OCI-LY7 (cell line): ENCODE data around the gene ZNF726. TPM values are rescaled to one million over a fixed set of nuclear protein-coding genes. Genes with fewer than 3 reads are reported as not detected.

Experiments used
- BruUV-seq: library from RNA; stranded (reverse); fragments of 400-500 nt; replicated peaks from 2 replicates; lab custom pipeline; 2021; lab: Mats Ljungman, UMichigan
- CTCF ChIA-PET: fragments of 300-600 bp; sonication (Branson Sonifier 250); formaldehyde crosslinking; loops from one replicate; lab custom pipeline; 2022; ENCODE audit warnings: antibody characterized with exemption; ENCODE audit not compliant: unreplicated experiment; lab: Charles Lee
- POLR2A ChIA-PET: fragments of 300-600 bp; sonication (Branson Sonifier 250); formaldehyde crosslinking; loops from one replicate; lab custom pipeline; 2022; ENCODE audit warnings: antibody characterized with exemption; lab: Charles Lee
- DNase-seq: peaks from one replicate; pipeline ENCODE4 v3.0.0-alpha.2; 2015; ENCODE audit warnings: low spot score
- H2AFZ ChIP-seq: fragments of 200-600 bp; sonication (generic), shearing (Covaris generic); 2 replicates; pipeline ENCODE4 v1.6.1; 2014; ENCODE audit warnings: mild to moderate bottlenecking, antibody characterized with exemption, low read length, moderate library complexity
- H3K27ac ChIP-seq: fragments of 200-600 bp; sonication (generic); 2 replicates; pipeline ENCODE4 v1.5.1; 2014; ENCODE audit warnings: mixed run types, low read depth, mild to moderate bottlenecking, moderate library complexity, low read length, inconsistent platforms; ENCODE audit not compliant: poor library complexity, severe bottlenecking
- H3K36me3 ChIP-seq: fragments of 200-600 bp; sonication (generic); 2 replicates; pipeline ENCODE4 v1.6.1; 2014; ENCODE audit warnings: mild to moderate bottlenecking, antibody characterized with exemption, low read length, moderate library complexity, mixed read lengths; ENCODE audit not compliant: insufficient read depth
- H3K4me1 ChIP-seq: fragments of 200-600 bp; sonication (generic); 2 replicates; pipeline ENCODE4 v1.5.1; 2014; ENCODE audit warnings: mild to moderate bottlenecking, low read length; ENCODE audit not compliant: insufficient read depth, poor library complexity, severe bottlenecking
- H3K4me2 ChIP-seq: fragments of 200-600 bp; sonication (generic); 2 replicates; pipeline ENCODE4 v1.6.1; 2014; ENCODE audit warnings: mild to moderate bottlenecking, low read length
- H3K4me3 ChIP-seq: fragments of 200-600 bp; sonication (generic); 2 replicates; pipeline ENCODE4 v1.5.1; 2014; ENCODE audit warnings: mild to moderate bottlenecking, low read depth, low read length; ENCODE audit not compliant: poor library complexity, severe bottlenecking
- H3K79me2 ChIP-seq: fragments of 200-600 bp; sonication (generic); 2 replicates; pipeline ENCODE4 v1.6.1; 2016; ENCODE audit warnings: low read depth, mild to moderate bottlenecking, low read length, moderate library complexity, mixed read lengths; ENCODE audit not compliant: insufficient read depth
- H3K9me2 ChIP-seq: fragments of 200-600 bp; sonication (generic); 2 replicates; pipeline ENCODE4 v1.6.1; 2016; ENCODE audit warnings: mild to moderate bottlenecking, low read length, mixed read lengths; ENCODE audit not compliant: insufficient read depth
- H3K9me3 ChIP-seq: fragments of 200-600 bp; sonication (generic); 2 replicates; pipeline ENCODE4 v1.6.1; 2014; ENCODE audit warnings: mild to moderate bottlenecking, mixed run types, low read length, mixed read lengths
- H4K20me1 ChIP-seq: fragments of 200-600 bp; sonication (generic); 2 replicates; pipeline ENCODE4 v1.6.1; 2014; ENCODE audit warnings: mild to moderate bottlenecking, antibody characterized with exemption, low read length, moderate library complexity, mixed read lengths; ENCODE audit not compliant: insufficient read depth
- EZH2phosphoT487 ChIP-seq: fragments of 200-600 bp; sonication (generic); IDR thresholded peaks from 2 replicates; pipeline ENCODE4 v1.6.1; 2018; ENCODE audit warnings: low read depth, borderline replicate concordance, mild to moderate bottlenecking, mixed run types, antibody characterized with exemption, low read length, moderate library complexity, mixed read lengths
- intact Hi-C: fragments of 100-400 bp; cut with micrococcal nuclease; formaldehyde crosslinking; loops from one replicate; pipeline ENCODE4 v1.10.0; 2022; ENCODE audit not compliant: unreplicated experiment
- total RNA-seq, 2 experiments: library from RNA; depleted of rRNA in 1 of 2; stranded (reverse); fragments of >200 nt in 1 of 2; shearing (Covaris generic) in 1 of 2; gene quantifications; 2 replicates each; pipeline ENCODE4 v1.2.3, GENCODE V29; 2014 to 2022
- TF ChIP-seq, protein P1 (sequence below): fragments of 200-600 bp; sonication (generic); conservative IDR thresholded peaks from 2 replicates; pipeline ENCODE4 v1.5.1; 2014; ENCODE audit warnings: mild to moderate bottlenecking, antibody characterized with exemption, low read length, moderate library complexity, mixed read lengths

Gene ZNF726
- total RNA-seq, 2 experiments from 2014 or later, result 22.7 to 24.9 TPM

DNA sequence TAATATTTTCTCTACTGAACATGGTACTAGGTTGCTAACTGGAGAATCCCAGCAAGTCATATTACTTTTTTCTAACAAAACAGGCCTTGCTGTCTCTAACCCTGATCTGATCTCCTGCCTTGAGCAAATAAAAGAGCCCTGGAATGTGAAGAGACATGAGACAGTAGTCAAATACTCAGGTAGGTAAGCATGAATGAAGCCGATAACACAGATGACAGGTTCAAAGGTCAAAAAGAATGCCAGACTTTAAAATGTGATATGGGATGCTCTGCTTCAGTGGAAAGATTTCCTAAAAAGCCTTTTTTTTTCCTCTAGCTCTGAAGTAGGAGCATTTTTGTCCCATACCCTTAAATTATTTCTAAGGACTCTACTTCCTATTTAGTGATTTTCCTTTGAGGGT lies 28.7 kb downstream of the ZNF726 start:
- CTCF ChIA-PET, result no interaction called here
- H3K79me2 ChIP-seq, result no peaks in the 10 kb centered on the region
- no peak overlapping the region for H2AFZ ChIP-seq
- POLR2A ChIA-PET, result no interaction called here
- no peak for TF ChIP-seq EZH2phosphoT487
- TF ChIP-seq, protein P1, sequence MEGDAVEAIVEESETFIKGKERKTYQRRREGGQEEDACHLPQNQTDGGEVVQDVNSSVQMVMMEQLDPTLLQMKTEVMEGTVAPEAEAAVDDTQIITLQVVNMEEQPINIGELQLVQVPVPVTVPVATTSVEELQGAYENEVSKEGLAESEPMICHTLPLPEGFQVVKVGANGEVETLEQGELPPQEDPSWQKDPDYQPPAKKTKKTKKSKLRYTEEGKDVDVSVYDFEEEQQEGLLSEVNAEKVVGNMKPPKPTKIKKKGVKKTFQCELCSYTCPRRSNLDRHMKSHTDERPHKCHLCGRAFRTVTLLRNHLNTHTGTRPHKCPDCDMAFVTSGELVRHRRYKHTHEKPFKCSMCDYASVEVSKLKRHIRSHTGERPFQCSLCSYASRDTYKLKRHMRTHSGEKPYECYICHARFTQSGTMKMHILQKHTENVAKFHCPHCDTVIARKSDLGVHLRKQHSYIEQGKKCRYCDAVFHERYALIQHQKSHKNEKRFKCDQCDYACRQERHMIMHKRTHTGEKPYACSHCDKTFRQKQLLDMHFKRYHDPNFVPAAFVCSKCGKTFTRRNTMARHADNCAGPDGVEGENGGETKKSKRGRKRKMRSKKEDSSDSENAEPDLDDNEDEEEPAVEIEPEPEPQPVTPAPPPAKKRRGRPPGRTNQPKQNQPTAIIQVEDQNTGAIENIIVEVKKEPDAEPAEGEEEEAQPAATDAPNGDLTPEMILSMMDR, result no peak
- intact Hi-C loops, result no loop called here
- no peak for DNase-seq
- no peak overlapping the region for H3K27ac ChIP-seq
- H4K20me1 ChIP-seq, result no peaks in the 10 kb centered on the region
- H3K9me3 ChIP-seq, result peaks cover 7% of the 10 kb centered on the region; the same call in 1 of the 2 replicates
- no peak overlapping the region for H3K4me2 ChIP-seq
- H3K4me1 ChIP-seq, result no peaks in the 10 kb centered on the region
- H3K9me2 ChIP-seq, result no peaks in the 10 kb centered on the region
- peaks cover 21% of the 10 kb centered on the region; the same call in 1 of the 2 replicates for H3K36me3 ChIP-seq
- no peak overlapping the region for H3K4me3 ChIP-seq
- BruUV-seq, result no TSS peak

DNA sequence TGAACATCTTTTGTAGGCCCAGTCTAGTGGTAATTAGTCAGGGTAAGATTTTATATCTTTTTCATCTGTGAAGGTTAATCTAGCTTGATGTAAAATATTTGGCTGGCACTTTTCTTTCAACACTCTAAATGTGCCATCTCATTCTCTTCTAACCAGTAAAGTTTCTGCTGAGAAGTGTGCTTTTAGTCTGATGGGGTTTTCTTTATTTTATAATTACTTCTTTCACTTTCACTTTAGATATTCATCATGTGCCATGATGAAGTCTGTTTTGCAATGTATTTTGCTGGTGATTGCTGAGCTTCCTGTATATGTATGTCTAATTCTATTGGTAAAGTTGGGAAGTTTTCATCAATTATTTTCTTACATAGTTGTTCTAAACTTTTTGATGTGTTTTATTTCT lies 31.9 kb downstream of the ZNF726 start:
- BruUV-seq, result no TSS peak
- DNase-seq, result no peak
- Histone ChIP-seq H3K4me3 (no peak overlapping the region), H2AFZ (no peak overlapping the region), H3K9me3 (no peaks in the 10 kb centered on the region; the same call in 1 of the 2 replicates), H3K36me3 (peaks cover 21% of the 10 kb centered on the region; the same call in 1 of the 2 replicates), H3K79me2 (no peaks in the 10 kb centered on the region), H3K9me2 (no peaks in the 10 kb centered on the region), H3K27ac (no peak overlapping the region), H3K4me2 (no peak overlapping the region), H4K20me1 (no peaks in the 10 kb centered on the region), H3K4me1 (no peaks in the 10 kb centered on the region)
- intact Hi-C loops, result no loop called here
- ChIA-PET POLR2A (no interaction called here), CTCF (no interaction called here)
- no peak for TF ChIP-seq EZH2phosphoT487
- TF ChIP-seq, protein P1, result no peak

DNA sequence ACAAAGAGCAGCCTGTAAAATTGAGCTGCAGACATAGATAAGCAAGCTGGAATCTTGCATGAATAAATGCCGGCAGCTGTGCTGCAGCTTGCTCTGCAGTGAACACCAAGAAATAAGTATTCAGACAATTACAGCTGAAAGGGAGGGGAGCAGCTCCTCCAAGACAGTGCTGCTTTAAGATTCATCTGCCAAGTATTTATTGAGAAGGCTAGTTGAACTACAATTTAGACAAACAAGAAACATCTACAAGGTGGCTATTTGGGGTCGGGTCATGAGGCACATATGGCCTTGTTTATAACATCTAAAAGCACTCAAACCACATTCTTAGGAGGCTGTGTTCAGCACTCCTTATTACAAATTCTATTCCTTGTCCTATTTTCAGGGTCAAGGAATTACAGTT lies 34.9 kb downstream of the ZNF726 start:
- Histone ChIP-seq H3K27ac (no peak overlapping the region), H3K4me3 (no peak overlapping the region), H3K9me3 (no peaks in the 10 kb centered on the region), H4K20me1 (no peaks in the 10 kb centered on the region), H2AFZ (no peak overlapping the region), H3K79me2 (no peaks in the 10 kb centered on the region), H3K4me1 (no peaks in the 10 kb centered on the region), H3K36me3 (peaks cover 14% of the 10 kb centered on the region; the same call in 1 of the 2 replicates), H3K9me2 (no peaks in the 10 kb centered on the region), H3K4me2 (no peak overlapping the region)
- CTCF ChIA-PET, result no interaction called here
- POLR2A ChIA-PET, result interaction anchor here (0.6 to 0.7 kb wide), 2 partner anchors 63 to 405 kb away, joined by 3 to 4 read pairs; no protein-coding TSS in a partner anchor
- no TSS peak for BruUV-seq
- intact Hi-C loops, result no loop called here
- TF ChIP-seq EZH2phosphoT487, result no peak
- TF ChIP-seq, protein P1, result no peak
- DNase-seq, result no peak
